HL-60 (cell line): Measurements from ENCODE around the gene NEK11.

ENCODE experiments used
- DNase-seq, 2 experiments: peaks; one replicate each; pipeline ENCODE4 v3.0.0-alpha.2; 2010 to 2020; ENCODE audit warnings: low read depth in 1 of 2, low spot score in 1 of 2
- H3K27ac ChIP-seq: fragments of 250-450 bp; sonication (Bioruptor Pico); replicated peaks from 2 replicates; pipeline ENCODE4 v1.5.1; 2020; ENCODE audit warnings: mild to moderate bottlenecking, moderate library complexity
- H3K27me3 ChIP-seq: fragments of 250-450 bp; sonication (Bioruptor Pico); 2 replicates; pipeline ENCODE4 v1.5.1; 2021; ENCODE audit warnings: mild to moderate bottlenecking, moderate library complexity; ENCODE audit not compliant: insufficient read depth, poor library complexity, severe bottlenecking
- H3K4me3 ChIP-seq: replicated peaks from 2 replicates; pipeline ENCODE4 v1.5.1; 2011; ENCODE audit warnings: mild to moderate bottlenecking, control low read depth, low read length; ENCODE audit not compliant: insufficient read depth
- GABPA ChIP-seq: IDR thresholded peaks from 2 replicates; pipeline ENCODE4 v1.6.1; 2012; ENCODE audit warnings: low read depth
- POLR2AphosphoS5 ChIP-seq: IDR thresholded peaks from 2 replicates; pipeline ENCODE4 v1.6.1; 2012; ENCODE audit warnings: low read depth
- REST ChIP-seq: IDR thresholded peaks from 2 replicates; pipeline ENCODE4 v1.6.1; 2012; ENCODE audit warnings: low read depth; ENCODE audit not compliant: insufficient replicate concordance
- SPI1 ChIP-seq: IDR thresholded peaks from 2 replicates; pipeline ENCODE4 v1.6.1; 2012; ENCODE audit warnings: low read depth, mild to moderate bottlenecking, borderline replicate concordance
- TF ChIP-seq, protein P1 (sequence below): IDR thresholded peaks from one replicate; pipeline ENCODE4 v1.5.1; 2011; ENCODE audit warnings: low read length, control low read depth, inconsistent platforms; ENCODE audit not compliant: insufficient read depth

The NEK11 gene

GRCh38 chr3:131350506-131350905 lies 323.8 kb downstream of the NEK11 start:
- Histone ChIP-seq H3K4me3 (no peak overlapping the region), H3K27ac (no peak overlapping the region), H3K27me3 (peaks cover 2% of the 10 kb centered on the region)
- TF ChIP-seq, protein P1, sequence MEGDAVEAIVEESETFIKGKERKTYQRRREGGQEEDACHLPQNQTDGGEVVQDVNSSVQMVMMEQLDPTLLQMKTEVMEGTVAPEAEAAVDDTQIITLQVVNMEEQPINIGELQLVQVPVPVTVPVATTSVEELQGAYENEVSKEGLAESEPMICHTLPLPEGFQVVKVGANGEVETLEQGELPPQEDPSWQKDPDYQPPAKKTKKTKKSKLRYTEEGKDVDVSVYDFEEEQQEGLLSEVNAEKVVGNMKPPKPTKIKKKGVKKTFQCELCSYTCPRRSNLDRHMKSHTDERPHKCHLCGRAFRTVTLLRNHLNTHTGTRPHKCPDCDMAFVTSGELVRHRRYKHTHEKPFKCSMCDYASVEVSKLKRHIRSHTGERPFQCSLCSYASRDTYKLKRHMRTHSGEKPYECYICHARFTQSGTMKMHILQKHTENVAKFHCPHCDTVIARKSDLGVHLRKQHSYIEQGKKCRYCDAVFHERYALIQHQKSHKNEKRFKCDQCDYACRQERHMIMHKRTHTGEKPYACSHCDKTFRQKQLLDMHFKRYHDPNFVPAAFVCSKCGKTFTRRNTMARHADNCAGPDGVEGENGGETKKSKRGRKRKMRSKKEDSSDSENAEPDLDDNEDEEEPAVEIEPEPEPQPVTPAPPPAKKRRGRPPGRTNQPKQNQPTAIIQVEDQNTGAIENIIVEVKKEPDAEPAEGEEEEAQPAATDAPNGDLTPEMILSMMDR = no peak
- TF ChIP-seq REST (no peak), POLR2AphosphoS5 (no peak), GABPA (no peak), SPI1 (no peak)
- no peak for DNase-seq

DNA sequence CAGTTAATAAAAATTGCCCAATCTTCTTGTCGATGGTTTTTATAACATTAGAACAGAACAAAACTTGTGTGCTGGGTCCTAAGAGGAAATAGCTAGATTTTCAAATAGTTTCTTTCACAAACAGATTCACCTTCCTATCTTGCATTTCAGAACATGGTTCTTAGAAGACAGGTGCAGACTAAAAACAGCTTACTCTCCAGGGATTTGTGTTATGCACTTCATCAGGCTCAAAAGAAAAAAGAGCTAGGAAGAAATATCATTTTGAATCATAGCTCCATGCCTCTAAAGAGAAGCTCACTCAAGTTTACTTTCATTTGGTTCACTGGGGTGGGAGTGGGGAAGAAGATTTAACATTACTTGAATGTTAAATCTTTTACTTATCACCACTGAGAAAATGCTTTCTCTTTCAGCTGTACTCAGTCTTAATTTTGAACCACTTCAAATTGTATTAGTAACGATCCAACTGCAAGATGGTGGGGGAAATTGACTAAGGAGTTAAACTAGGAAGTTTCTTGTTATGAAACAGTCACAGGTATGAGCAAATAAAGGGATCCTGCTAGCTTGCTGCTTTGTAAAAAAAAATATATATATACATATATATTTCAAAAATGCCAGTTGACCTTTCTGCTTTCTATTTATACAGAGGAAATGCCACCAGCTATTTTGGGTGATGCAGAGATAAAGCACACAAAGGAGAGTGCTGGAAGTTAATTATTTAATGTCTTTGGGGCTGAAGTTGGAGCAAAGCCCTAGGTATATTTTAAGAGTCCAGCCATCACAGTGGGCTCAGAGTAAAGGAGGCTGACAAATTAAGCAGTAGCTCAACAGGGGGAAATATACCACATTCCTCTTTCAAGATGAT lies 326.6 kb downstream of the NEK11 start:
- H3K27ac ChIP-seq = no peak overlapping the region
- no peak for DNase-seq
- no peak for TF ChIP-seq POLR2AphosphoS5
- TF ChIP-seq SPI1 = no peak
- no peak for TF ChIP-seq REST
- no peak for TF ChIP-seq GABPA
- TF ChIP-seq, protein P1 = no peak
- no peak overlapping the region for H3K4me3 ChIP-seq
- H3K27me3 ChIP-seq = peaks cover 2% of the 10 kb centered on the region

- no peak overlapping the region for H3K4me3 ChIP-seq
- no peak for TF ChIP-seq REST
- no peak for TF ChIP-seq POLR2AphosphoS5
- TF ChIP-seq GABPA = no peak
- TF ChIP-seq, protein P1 = no peak
- TF ChIP-seq SPI1 = no peak
- H3K27me3 ChIP-seq = peaks cover 2% of the 10 kb centered on the region
- no peak for DNase-seq
- no peak overlapping the region for H3K27ac ChIP-seq
These were observed 327.3 kb downstream of the NEK11 start for GRCh38 chr3:131353986-131354385.
